HepG2 (cell line): Measurements from ENCODE around the gene CD36. TPM values are rescaled to one million over a fixed set of nuclear protein-coding genes. Genes with fewer than 3 reads are reported as not detected.

Experiments used
- ATAC-seq: fragments of 200-7000 bp; cut with Tn5 transposase; 3 replicates; pipeline ENCODE4 v1.9.1; 2020; ENCODE audit warnings: mild to moderate bottlenecking, moderate library complexity
- BruUV-seq: library from RNA; stranded (reverse); fragments of 400-500 nt; replicated peaks from 2 replicates; lab custom pipeline; 2021; lab: Mats Ljungman, UMichigan
- CTCF ChIA-PET: fragments of 300-600 bp; formaldehyde crosslinking; extraction: SDS; loops from one replicate; lab custom pipeline; 2021; ENCODE audit warnings: low total read pairs, inconsistent platforms, low intra/inter-chr PET ratio; lab: Yijun Ruan, JAX
- POLR2A ChIA-PET: fragments of 350-600 bp; sonication (Branson Sonifier 250); formaldehyde crosslinking; loops from one replicate; lab custom pipeline; 2020; ENCODE audit warnings: antibody characterized with exemption, inconsistent platforms; lab: Yijun Ruan, JAX
- DNase-seq: peaks from one replicate; pipeline ENCODE4 v3.0.0-alpha.2; 2015; ENCODE audit warnings: low spot score
- FAIRE-seq: peaks from 3 replicates; lab custom pipeline; 2011; peaks lifted over from hg19 to GRCh38; lab: Jason Lieb, UNC
- H2AFZ ChIP-seq: one replicate; pipeline ENCODE4 v1.6.1; 2011; ENCODE audit warnings: low read length, inconsistent platforms
- H3K27ac ChIP-seq: fragments of 300-600 bp; 3 replicates; pipeline ENCODE4 v1.8.0; 2011; ENCODE audit warnings: mixed run types, mild to moderate bottlenecking, mixed read lengths, low read length, inconsistent platforms; ENCODE audit not compliant: insufficient read depth; ENCODE audit errors: extremely low read length
- H3K27me3 ChIP-seq, 2 experiments: fragments of 200-600 bp in 1 of 2; 2 replicates in 1 of 2; 3 replicates in 1 of 2; pipeline versions ENCODE4 v1.6.0 to v1.8.0; 2011; ENCODE audit warnings: low read length in 2 of 2, mild to moderate bottlenecking in 2 of 2, moderate library complexity in 2 of 2, inconsistent platforms in 1 of 2; ENCODE audit not compliant: insufficient read depth in 2 of 2, control insufficient read depth in 1 of 2
- H3K36me3 ChIP-seq, 2 experiments: fragments of 200-600 bp in 1 of 2; replicated peaks in 1 of 2; 2 replicates in 1 of 2; 3 replicates in 1 of 2; pipeline versions ENCODE4 v1.5.1 to v1.8.0; 2011; ENCODE audit warnings: low read length in 2 of 2, inconsistent platforms in 1 of 2; ENCODE audit not compliant: insufficient read depth in 2 of 2, control insufficient read depth in 1 of 2
- H3K4me1 ChIP-seq: 2 replicates; pipeline ENCODE4 v1.5.1; 2012; ENCODE audit warnings: low read length, inconsistent platforms; ENCODE audit not compliant: insufficient read depth
- H3K4me2 ChIP-seq: 2 replicates; pipeline ENCODE4 v1.6.0; 2011; ENCODE audit warnings: low read depth, low read length, inconsistent platforms
- H3K4me3 ChIP-seq, 3 experiments: fragments of 200-600 bp in 1 of 3; sonication (generic), shearing (Covaris generic) in 1 of 3; replicated peaks in 1 of 3; 2 replicates each; pipeline ENCODE4 v1.5.1; 2011 to 2016; ENCODE audit warnings: low read length in 3 of 3, inconsistent platforms in 2 of 3, low read depth in 2 of 3, mild to moderate bottlenecking in 2 of 3, control low read depth in 1 of 3, mixed read lengths in 1 of 3; ENCODE audit not compliant: insufficient read depth in 1 of 3
- H3K79me2 ChIP-seq: one replicate; pipeline ENCODE4 v1.6.1; 2011; ENCODE audit warnings: low read length, inconsistent platforms; ENCODE audit not compliant: insufficient read depth
- H3K9ac ChIP-seq: 2 replicates; pipeline ENCODE4 v1.6.0; 2011; ENCODE audit warnings: mild to moderate bottlenecking, low read depth, low read length, inconsistent platforms; ENCODE audit not compliant: insufficient read depth
- H3K9me3 ChIP-seq: 2 replicates; pipeline ENCODE4 v1.5.1; 2012; ENCODE audit warnings: mild to moderate bottlenecking, low read length
- H4K20me1 ChIP-seq: 2 replicates; pipeline ENCODE4 v1.6.0; 2011; ENCODE audit warnings: inconsistent platforms, mild to moderate bottlenecking, low read length, moderate library complexity; ENCODE audit not compliant: insufficient read depth
- AGO2 ChIP-seq: fragments of 200-400 bp; formaldehyde crosslinking; optimal IDR thresholded peaks from 2 replicates; pipeline ENCODE3; 2017; ENCODE audit warnings: mild to moderate bottlenecking, low read depth, low read length, moderate library complexity
- CEBPB ChIP-seq: IDR thresholded peaks from 2 replicates; pipeline ENCODE4 v1.6.1; 2011; ENCODE audit warnings: low read depth, low read length, improper control_type of control experiment, borderline replicate concordance
- ELF3 ChIP-seq: IDR thresholded peaks from 2 replicates; pipeline ENCODE4 v1.6.1; 2016; ENCODE audit warnings: missing genetic modification reagents, missing compliant biosample characterization
- FOXA1 ChIP-seq, 2 experiments: fragments of 450-650 bp in 1 of 2; sonication (generic) in 1 of 2; formaldehyde crosslinking in 1 of 2; IDR thresholded peaks; 2 replicates each; pipeline versions ENCODE4 v1.4.0 to v1.6.1; 2016 to 2020; ENCODE audit warnings: missing genetic modification reagents in 1 of 2
- FOXA3 ChIP-seq: IDR thresholded peaks from 2 replicates; pipeline ENCODE4 v1.6.1; 2016; ENCODE audit warnings: missing genetic modification reagents, missing compliant biosample characterization
- FOXC1 ChIP-seq: sonication (generic); formaldehyde crosslinking; IDR thresholded peaks from 2 replicates; pipeline ENCODE4 v1.8.0; 2022; ENCODE audit warnings: mild to moderate bottlenecking, missing genetic modification reagents, borderline replicate concordance
- HHEX ChIP-seq: IDR thresholded peaks from 2 replicates; pipeline ENCODE4 v1.6.1; 2016; ENCODE audit warnings: control low read depth
- HMG20B ChIP-seq: conservative IDR thresholded peaks from 2 replicates; pipeline ENCODE4 v1.6.1; 2016; ENCODE audit warnings: missing genetic modification reagents, missing compliant biosample characterization
- HNRNPH1 ChIP-seq: fragments of 200-400 bp; formaldehyde crosslinking; optimal IDR thresholded peaks from 2 replicates; pipeline ENCODE3; 2017; ENCODE audit warnings: mild to moderate bottlenecking, low read depth, low read length
- RAD21 ChIP-seq: fragments of 450-650 bp; formaldehyde crosslinking; IDR thresholded peaks from 2 replicates; pipeline ENCODE4 v1.5.0; 2020; ENCODE audit warnings: mild to moderate bottlenecking
- REPIN1 ChIP-seq: sonication (generic); formaldehyde crosslinking; IDR thresholded peaks from 2 replicates; pipeline ENCODE4 v1.8.0; 2022; ENCODE audit warnings: missing genetic modification reagents, low read depth, mild to moderate bottlenecking, borderline replicate concordance
- SP140L ChIP-seq: sonication (generic); formaldehyde crosslinking; IDR thresholded peaks from 2 replicates; pipeline ENCODE4 v1.4.0; 2020; ENCODE audit warnings: missing genetic modification reagents, borderline replicate concordance
- ZBTB7B ChIP-seq: sonication (generic); formaldehyde crosslinking; IDR thresholded peaks from 2 replicates; pipeline ENCODE4 v1.4.0; 2020; ENCODE audit warnings: missing genetic modification reagents
- ZNF101 ChIP-seq: sonication (generic); formaldehyde crosslinking; IDR thresholded peaks from 2 replicates; pipeline ENCODE4 v1.4.0; 2020; ENCODE audit warnings: mild to moderate bottlenecking, low read depth, missing genetic modification reagents, borderline replicate concordance
- ZNF737 ChIP-seq: sonication (generic); formaldehyde crosslinking; IDR thresholded peaks from 2 replicates; pipeline ENCODE4 v1.5.0; 2020; ENCODE audit warnings: missing genetic modification reagents, mild to moderate bottlenecking, borderline replicate concordance
- ZSCAN25 ChIP-seq: sonication (generic); formaldehyde crosslinking; IDR thresholded peaks from 2 replicates; pipeline ENCODE4 v1.8.0; 2022; ENCODE audit warnings: mild to moderate bottlenecking, missing genetic modification reagents
- WGBS: methylation state at CpG from one replicate; pipeline ENCODE4 v1.1.6; 2017; ENCODE audit warnings: low lambda C conversion rate; 5-methylcytosine and 5-hydroxymethylcytosine counted together
- in situ Hi-C: cut with HindIII; loops from 2 replicates; pipeline ENCODE4 v1.10.0; 2017; ENCODE audit warnings: low pct_unique_long_range_greater_than_20kb; ENCODE audit not compliant: extremely low pct_ligation_motif_present
- intact Hi-C: fragments of 100-400 bp; cut with micrococcal nuclease; formaldehyde crosslinking; loops from one replicate; pipeline ENCODE4 v1.10.0; 2022; ENCODE audit not compliant: unreplicated experiment
- polyA plus RNA-seq, 8 experiments: library from polyadenylated mRNA; depleted of rRNA in 3 of 8; stranded (reverse) in 7 of 8; unstranded in 1 of 8; fragments of >200 nt; fragmentation: Illumina TruSeq in 4 of 8; extraction: Trizol in 4 of 8; gene quantifications; 2 replicates each; pipeline versions ENCODE4 v1.2.1 to v1.2.3, GENCODE V29; 2011 to 2016; ENCODE audit warnings: low read depth in 4 of 8, missing spikeins in 1 of 8, mixed read lengths in 1 of 8; ENCODE audit not compliant: insufficient read depth in 1 of 8
- total RNA-seq, 5 experiments: library from RNA; depleted of rRNA; stranded (reverse); fragments of >200 nt; fragmentation: Illumina TruSeq; extraction: Trizol; gene quantifications; 2 replicates each; pipeline ENCODE4 v1.2.3, GENCODE V29; 2016; ENCODE audit warnings: low read depth in 1 of 5
- TF ChIP-seq, protein P1 (sequence below): IDR thresholded peaks from 2 replicates; pipeline ENCODE4 v1.6.1; 2016; ENCODE audit warnings: missing biosample characterization, missing genetic modification reagents, low read depth

The CD36 gene
- total and polyA plus RNA-seq, 2 of the 13 experiments (the other 11 are each of a cell fraction or from before 2014, with no cell fraction given), result 2.8 to 4.8 TPM

DNA sequence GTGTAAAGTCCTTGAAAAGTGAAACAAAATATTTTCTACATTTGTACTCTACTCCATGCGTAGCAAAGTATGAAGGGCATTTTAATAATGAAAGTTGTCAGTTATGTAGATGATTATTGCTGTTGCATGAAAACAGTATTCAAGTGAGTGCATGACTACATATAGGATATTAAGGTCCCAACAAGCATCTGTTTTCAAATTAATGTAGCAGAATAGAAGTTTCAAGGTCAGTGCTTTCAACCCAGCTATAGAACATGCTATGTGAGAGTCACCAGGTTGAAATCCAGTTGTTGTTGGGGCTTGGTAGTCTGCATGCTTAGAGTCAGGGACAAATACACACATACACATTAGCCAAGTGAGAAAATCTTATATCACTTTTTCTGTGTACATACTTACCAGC lies 14.8 kb downstream of the CD36 start:
- in situ Hi-C loops (no loop called here), intact Hi-C loops (loop anchor here (10.0 kb wide), 2 partner anchors 518 to 588 kb away; partner anchors contain the start of gene GNAI1)
- BruUV-seq, result no TSS peak
- WGBS, result 92% methylated on average over 1 of the region's 1 CpG
- no peaks in the 10 kb centered on the region for H3K36me3 ChIP-seq
- FAIRE-seq (no peak), DNase-seq (no peak), ATAC-seq (no peak)
- no peaks in the 10 kb centered on the region for H4K20me1 ChIP-seq
- CTCF ChIA-PET, result no interaction called here
- TF ChIP-seq ZBTB7B (CRISPR knock-in tag), result no peak
- TF ChIP-seq FOXA3 (CRISPR knock-in tag), result no peak
- no peak for TF ChIP-seq ELF3 (CRISPR knock-in tag)
- no peak for TF ChIP-seq ZNF737
- TF ChIP-seq CEBPB, result no peak
- TF ChIP-seq ZNF101 (CRISPR knock-in tag), result no peak
- no peak for TF ChIP-seq FOXC1 (CRISPR knock-in tag)
- no peak for TF ChIP-seq RAD21 (CRISPR knock-in tag)
- no peak for TF ChIP-seq HMG20B (CRISPR knock-in tag)
- TF ChIP-seq HNRNPH1, result no peak
- no peak for TF ChIP-seq HHEX (CRISPR knock-in tag)
- TF ChIP-seq ZSCAN25 (CRISPR knock-in tag), result no peak
- TF ChIP-seq SP140L, result no peak
- TF ChIP-seq AGO2, result no peak
- TF ChIP-seq, protein P1, sequence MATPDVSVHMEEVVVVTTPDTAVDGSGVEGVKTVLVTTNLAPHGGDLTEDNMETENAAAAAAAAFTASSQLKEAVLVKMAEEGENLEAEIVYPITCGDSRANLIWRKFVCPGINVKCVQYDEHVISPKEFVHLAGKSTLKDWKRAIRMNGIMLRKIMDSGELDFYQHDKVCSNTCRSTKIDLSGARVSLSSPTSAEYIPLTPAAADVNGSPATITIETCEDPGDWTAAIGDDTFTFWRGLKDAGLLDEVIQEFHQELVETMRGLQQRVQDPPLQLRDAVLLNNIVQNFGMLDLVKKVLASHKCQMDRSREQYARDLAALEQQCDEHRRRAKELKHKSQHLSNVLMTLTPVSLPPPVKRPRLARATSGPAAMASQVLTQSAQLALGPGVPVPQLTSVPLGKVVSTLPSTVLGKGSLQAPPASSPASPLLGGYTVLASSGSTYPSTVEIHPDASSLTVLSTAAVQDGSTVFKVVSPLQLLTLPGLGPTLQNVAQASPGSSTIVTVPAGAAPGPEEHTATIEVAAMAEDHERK (CRISPR knock-in tag), result no peak
- TF ChIP-seq FOXA1 (IDR thresholded peaks at IDR 0.05), result no peak
- TF ChIP-seq FOXA1 (CRISPR knock-in tag; IDR thresholded peaks at IDR 0.05), result no peak
- TF ChIP-seq REPIN1, result no peak
- H3K27me3 ChIP-seq, result no peaks in the 10 kb centered on the region
- H3K79me2 ChIP-seq, result no peaks in the 10 kb centered on the region
- H3K27ac ChIP-seq, result no peak overlapping the region
- H3K9ac ChIP-seq, result no peak overlapping the region
- POLR2A ChIA-PET, result no interaction called here
- H3K4me3 ChIP-seq, result no peak overlapping the region
- peaks cover 23% of the 10 kb centered on the region for H3K4me1 ChIP-seq
- no peaks in the 10 kb centered on the region for H3K9me3 ChIP-seq
- no peak overlapping the region for H2AFZ ChIP-seq
- H3K4me2 ChIP-seq, result no peak overlapping the region
